Brain microvascular endothelial cell (primary cell): ENCODE measurements around the gene MACROH2A1.

Experiments used
- DNase-seq: peaks from one replicate; pipeline ENCODE4 v3.0.0-alpha.2; 2020
- H3K27ac ChIP-seq: fragments of 250-450 bp; sonication (Bioruptor Pico); 2 replicates; pipeline ENCODE4 v1.5.1; 2020; ENCODE audit warnings: mild to moderate bottlenecking, moderate library complexity
- H3K27me3 ChIP-seq: fragments of 250-450 bp; sonication (Bioruptor Pico); replicated peaks from 2 replicates; pipeline ENCODE4 v1.5.1; 2020; ENCODE audit warnings: mild to moderate bottlenecking
- H3K36me3 ChIP-seq: fragments of 250-450 bp; sonication (Bioruptor Pico); replicated peaks from 2 replicates; pipeline ENCODE4 v1.5.1; 2020; ENCODE audit warnings: mild to moderate bottlenecking
- H3K4me3 ChIP-seq: 2 replicates; pipeline ENCODE4 v1.5.1; 2011; ENCODE audit warnings: low read depth, mild to moderate bottlenecking, control low read depth, low read length, moderate library complexity
- in situ Hi-C: cut with HindIII; loops from 2 replicates; pipeline ENCODE4 v1.10.0; 2017; ENCODE audit warnings: low sequenced_read_pairs, low pct_ligation_motif_present
- TF ChIP-seq, protein P1 (sequence below): IDR thresholded peaks from 2 replicates; pipeline ENCODE4 v1.5.1; 2011; ENCODE audit warnings: low read depth, mild to moderate bottlenecking, moderate library complexity, low read length, control low read depth, inconsistent platforms; ENCODE audit errors: missing control alignments

The MACROH2A1 gene

DNA sequence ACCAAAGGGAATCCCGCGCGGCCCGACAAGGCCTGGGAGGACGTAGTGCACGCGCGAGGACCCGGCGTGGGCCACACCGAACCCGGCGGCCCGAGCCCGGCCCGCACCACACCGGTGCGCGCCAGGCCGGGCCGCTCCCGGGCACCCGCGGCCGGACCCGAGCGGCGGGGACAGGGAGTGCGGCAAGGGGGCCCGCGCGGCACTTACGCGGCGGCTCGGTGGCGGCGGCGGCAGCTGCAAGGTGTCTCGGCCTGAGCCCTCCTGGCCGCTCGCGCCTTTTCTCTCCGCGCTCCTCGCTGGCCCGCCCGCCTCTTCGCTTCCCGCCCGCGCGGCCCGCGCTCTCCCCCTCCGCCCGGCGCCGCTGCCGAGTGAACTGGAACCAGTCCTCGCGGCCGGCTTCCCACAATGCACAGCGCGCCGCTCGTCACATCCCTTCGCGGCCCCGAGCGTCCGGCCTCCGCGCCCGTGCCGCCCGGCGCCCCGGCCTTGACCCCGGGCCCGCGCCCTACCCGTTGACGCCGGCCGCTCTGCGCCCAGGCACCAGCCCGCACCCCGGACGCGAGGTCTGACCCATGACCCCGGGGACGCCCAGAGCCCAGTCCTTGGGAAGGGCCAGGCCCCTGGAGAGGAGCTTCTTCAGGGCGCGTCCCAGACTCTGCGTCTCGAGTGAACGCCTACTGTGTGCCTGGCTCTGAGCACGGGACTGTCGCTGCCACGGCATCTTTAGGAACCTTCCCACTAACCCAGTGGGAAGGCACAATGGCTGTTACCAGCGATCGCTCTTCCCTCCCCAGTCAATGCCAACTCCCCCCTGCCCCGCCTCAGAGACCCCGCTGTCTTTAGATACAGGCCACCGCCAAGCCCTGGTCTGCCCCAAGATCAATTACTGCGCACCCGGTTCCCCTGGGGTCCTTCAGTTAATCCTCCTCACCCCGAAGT lies at the start of gene MACROH2A1:
Gene MACROH2A1 (minus strand): TSS at position 377 of the 939 bp plus-strand sequence. CDS start 10,138 bp downstream, outside the sequence.
- in situ Hi-C loops, result no loop called here
- TF ChIP-seq, protein P1, sequence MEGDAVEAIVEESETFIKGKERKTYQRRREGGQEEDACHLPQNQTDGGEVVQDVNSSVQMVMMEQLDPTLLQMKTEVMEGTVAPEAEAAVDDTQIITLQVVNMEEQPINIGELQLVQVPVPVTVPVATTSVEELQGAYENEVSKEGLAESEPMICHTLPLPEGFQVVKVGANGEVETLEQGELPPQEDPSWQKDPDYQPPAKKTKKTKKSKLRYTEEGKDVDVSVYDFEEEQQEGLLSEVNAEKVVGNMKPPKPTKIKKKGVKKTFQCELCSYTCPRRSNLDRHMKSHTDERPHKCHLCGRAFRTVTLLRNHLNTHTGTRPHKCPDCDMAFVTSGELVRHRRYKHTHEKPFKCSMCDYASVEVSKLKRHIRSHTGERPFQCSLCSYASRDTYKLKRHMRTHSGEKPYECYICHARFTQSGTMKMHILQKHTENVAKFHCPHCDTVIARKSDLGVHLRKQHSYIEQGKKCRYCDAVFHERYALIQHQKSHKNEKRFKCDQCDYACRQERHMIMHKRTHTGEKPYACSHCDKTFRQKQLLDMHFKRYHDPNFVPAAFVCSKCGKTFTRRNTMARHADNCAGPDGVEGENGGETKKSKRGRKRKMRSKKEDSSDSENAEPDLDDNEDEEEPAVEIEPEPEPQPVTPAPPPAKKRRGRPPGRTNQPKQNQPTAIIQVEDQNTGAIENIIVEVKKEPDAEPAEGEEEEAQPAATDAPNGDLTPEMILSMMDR, result no peak
- peak within 1 kb of the TSS; percentile 80 for H3K4me3 ChIP-seq
- no peaks in the 10 kb centered on the region for H3K36me3 ChIP-seq
- no peaks in the 10 kb centered on the region for H3K27me3 ChIP-seq
- H3K27ac ChIP-seq, result peak within 1 kb of the TSS; percentile 81
- DNase-seq, result peak; percentile 75

DNA sequence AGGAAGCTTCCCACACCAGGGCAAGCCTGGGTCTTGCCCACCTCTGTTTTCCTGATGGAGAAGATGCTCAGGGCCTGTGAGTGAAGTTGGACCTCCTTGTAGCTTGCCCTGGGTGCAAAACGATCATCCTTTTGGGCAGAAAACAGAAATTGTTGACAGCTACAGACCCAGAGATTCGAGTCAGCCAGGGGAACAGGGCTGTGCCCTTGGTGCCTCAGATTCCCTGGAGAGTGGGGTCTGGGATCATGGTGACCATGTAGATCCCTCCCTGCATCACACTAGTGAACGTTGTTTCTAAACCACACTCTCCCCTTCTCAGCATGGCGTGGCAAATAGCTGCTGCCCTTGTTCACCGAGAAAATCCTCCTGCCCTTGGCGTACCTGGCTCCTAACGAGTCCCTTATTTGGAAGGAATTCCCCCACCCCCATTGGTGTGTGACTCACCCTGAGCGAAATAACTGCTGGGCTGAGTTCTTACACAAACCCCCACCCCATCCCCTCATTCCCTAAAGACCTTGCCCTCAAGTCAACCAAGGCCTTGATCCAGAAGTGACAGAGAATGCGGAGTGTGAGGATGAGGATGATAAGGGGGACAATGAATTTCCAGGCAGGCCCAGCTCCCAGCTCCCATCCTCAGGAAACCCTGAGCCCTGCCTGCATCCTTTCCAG lies 49.2 kb upstream of the MACROH2A1 start:
- no peaks in the 10 kb centered on the region for H3K36me3 ChIP-seq
- H3K27ac ChIP-seq, result no peak overlapping the region
- DNase-seq, result no peak
- peaks cover 4% of the 10 kb centered on the region for H3K27me3 ChIP-seq
- TF ChIP-seq, protein P1, result no peak
- no peak overlapping the region for H3K4me3 ChIP-seq
- in situ Hi-C loops, result no loop called here

DNA sequence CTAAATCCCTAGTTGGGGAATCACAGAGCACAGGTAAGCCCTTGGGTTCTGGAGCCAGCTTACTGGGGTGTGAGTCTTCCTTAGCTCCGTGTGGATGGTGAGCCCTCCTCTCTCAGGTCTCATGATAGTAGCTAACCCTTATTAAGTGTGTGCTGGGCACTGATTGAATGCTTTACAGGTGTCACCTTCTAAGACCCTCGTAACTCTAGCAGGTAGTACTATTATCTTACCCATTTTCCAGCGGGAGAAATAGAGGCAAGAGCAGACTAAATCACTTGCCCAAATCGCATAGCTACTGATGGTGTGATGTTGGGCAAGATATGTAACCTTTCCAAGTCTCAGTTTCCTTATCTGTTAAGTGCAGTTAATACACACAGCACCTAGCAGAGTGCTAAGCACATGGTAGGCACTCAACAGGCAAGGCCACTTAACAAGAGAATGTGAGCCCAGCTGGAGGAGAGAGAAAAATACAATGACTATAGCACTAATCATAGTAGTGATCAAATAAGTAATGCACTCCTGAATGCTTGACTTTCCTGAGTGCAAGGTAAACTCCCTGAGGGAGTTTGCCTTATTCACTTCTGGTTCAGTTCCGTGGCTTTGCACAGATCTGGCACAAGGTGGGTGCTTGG lies 48.4 kb upstream of the MACROH2A1 start, which contains the start of gene DCANP1:
Gene DCANP1 (minus strand): TSS at position 51 of the 632 bp plus-strand sequence. CDS start 240 bp downstream, outside the sequence.
- in situ Hi-C loops, result no loop called here
- H3K27me3 ChIP-seq, result peaks cover 4% of the 10 kb centered on the region
- no peak for DNase-seq
- H3K4me3 ChIP-seq, result no peak within 1 kb of the TSS
- H3K36me3 ChIP-seq, result no peaks in the 10 kb centered on the region
- H3K27ac ChIP-seq, result no peak within 1 kb of the TSS
- TF ChIP-seq, protein P1, result no peak

DNA sequence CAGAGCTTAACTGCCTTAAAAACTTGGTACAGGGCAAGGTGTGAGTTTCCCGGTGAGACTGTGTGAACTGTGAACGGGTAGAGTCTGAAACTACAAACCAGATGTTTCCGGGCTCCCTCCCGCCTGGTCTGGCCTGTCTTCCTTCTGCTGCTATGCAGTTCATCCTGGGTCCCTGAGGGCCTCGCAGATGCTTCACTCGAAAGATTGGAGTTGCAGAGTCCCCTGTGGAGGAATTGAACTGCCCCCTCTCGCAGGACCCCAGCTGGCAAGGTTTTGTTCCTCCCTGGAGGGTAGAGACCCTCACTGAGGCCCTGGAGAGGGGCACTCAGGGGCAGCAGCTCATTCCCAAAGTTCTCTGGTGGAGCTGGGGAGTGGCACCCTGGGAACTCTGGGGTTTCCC lies 47.6 kb upstream of the MACROH2A1 start:
- H3K27me3 ChIP-seq, result peaks cover 4% of the 10 kb centered on the region
- in situ Hi-C loops, result no loop called here
- no peak overlapping the region for H3K27ac ChIP-seq
- no peak overlapping the region for H3K4me3 ChIP-seq
- TF ChIP-seq, protein P1, result no peak
- no peaks in the 10 kb centered on the region for H3K36me3 ChIP-seq
- DNase-seq, result no peak

DNA sequence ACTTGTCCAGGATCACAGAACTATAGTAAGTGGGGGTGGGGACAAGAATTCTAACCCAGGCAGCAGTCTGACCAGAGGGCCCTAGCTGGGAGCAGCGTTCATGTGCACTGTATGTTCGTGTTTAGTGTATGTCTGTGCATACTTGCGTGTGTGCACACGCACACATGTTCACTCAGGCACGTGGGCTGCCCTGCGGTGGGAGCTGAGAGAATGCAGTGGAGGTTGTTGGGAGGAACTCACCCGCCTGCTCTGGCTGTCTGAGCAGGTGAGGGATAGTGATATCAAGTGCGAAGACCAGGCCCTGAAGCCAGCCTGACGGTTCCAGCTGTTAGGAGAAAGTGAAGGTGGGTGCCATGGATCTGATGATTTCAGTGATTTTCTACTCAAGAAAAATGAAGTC lies 47.2 kb upstream of the MACROH2A1 start:
- H3K36me3 ChIP-seq, result no peaks in the 10 kb centered on the region
- no peak overlapping the region for H3K27ac ChIP-seq
- DNase-seq, result no peak
- in situ Hi-C loops, result no loop called here
- no peak overlapping the region for H3K4me3 ChIP-seq
- peaks cover 4% of the 10 kb centered on the region for H3K27me3 ChIP-seq
- TF ChIP-seq, protein P1, result no peak
